SKM-1 (cell line): ENCODE measurements around the gene PLPP2.

Experiments used
- DNase-seq: peaks from one replicate; lab custom pipeline; 2025; ENCODE audit not compliant: unreplicated experiment; lab: John Stamatoyannopoulos, UW

Gene PLPP2

DNA sequence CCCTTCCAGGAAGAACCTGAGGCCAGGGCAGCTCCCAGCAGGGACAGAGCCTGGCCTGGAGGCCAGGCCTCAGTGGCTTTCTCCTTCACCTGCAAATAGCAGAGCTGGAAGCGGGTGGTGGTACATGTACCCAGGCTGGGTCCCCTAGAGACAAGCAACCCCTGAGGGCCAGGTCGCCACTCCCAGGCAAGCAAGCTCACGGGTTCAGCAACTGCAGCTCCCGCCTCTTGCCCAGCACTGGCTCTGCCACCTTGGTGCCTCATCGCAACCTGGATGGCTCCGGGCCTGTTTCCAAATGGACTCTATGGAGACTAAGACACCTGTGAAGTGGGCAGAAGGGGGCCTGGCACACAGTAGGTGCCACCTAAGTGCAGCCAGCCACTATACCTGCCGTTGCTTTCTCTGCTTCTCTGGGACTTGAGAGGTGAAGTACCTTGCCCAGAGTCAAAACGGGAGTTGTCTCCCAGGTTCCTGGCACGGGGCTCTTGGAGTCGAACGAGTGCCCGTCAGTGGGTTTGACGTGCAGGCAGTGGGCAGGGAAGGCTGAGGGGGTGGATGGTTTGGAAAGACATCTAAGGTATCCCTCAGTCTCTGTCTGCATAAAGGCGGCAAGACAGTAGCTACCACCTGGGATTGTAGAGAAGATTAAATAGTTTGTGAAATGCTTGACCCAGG is 2.4 kb upstream of the PLPP2 start:
- DNase-seq: no peak

DNA sequence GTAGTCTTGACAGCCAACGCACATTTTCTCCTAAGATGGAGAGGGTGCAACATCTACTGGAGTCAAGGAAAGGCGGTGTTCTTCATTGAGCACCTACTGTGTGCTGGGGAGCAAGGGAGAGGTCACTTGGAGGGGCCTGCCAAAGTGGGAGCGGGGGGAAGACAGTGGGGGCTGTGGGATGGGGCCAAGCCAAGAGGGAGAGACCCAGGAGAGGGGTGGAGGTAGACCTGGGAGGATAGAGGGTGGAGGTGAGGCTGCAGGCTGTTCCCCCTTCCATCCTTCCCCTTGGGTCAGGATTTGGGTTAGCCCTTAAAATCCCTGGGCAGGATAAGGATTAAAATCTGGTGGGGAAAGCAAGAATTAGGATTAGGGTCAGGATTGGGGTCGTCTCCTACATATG is 1.7 kb upstream of the PLPP2 start:
- DNase-seq: no peak

DNA sequence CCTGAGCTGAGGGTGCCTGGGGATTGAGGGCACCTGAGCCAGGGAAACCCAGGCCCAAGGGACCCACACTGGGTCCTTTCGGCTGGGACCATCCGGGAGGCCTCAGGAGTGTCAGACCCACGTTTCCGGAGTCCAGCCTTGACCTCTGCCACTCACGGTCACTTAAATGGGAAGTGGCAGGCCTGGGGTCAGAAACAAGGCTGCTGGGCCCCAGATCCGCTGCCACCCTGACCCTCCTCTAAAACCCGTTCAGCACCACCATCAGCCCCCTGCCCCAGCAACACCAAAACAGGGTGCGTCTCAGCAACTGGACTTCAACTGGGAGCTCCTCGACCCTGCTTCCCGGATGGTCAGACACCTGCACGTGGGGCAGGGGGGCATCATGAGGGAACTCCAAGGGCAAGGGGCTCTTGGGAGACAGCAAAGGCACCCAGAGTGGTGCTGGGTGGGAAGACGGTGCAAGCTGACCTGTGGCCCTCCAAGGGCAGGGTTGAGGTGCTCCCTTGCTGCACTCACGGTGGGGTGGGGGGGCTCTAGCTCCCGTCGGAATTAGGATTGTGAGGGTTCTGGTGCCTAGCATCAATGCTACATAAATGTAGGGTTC is 1.2 kb upstream of the PLPP2 start:
- no peak for DNase-seq

DNA sequence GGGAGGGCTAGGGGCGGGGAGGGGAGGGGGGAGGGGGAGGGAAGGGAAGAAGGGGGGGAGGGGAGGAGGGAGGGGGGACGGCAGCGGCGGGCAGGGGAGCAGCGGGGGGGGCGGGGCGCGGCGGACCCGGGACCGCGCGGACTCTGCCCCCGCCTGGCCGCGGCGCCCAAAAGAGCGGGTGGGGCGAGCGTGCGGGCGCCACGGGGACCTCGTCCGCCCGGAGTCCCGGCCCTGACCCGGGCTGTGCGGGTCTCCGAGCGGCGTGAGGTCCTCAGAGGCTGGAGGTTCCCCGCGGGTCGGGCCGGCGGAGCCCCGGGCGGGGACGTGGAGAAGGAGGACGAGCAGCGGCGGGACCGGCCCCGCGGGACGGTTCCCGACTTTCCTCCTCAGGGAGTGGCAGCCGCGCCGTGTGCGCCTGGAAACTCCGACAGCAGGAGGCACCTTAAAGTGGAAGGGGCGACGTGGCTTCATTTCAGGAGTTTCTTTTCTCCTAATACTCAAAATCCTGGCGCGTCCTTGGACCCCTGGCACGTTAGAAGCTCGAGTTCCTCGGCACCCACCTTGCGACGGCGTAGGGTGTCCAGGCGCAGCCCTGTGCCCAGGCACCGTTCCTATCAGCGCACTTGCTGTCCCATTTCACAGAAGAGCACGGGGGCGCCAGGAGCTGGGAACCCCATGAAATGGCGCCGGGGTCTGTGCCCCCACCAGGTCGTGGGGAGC is 518 bp upstream of the PLPP2 start:
- DNase-seq: no peak

DNA sequence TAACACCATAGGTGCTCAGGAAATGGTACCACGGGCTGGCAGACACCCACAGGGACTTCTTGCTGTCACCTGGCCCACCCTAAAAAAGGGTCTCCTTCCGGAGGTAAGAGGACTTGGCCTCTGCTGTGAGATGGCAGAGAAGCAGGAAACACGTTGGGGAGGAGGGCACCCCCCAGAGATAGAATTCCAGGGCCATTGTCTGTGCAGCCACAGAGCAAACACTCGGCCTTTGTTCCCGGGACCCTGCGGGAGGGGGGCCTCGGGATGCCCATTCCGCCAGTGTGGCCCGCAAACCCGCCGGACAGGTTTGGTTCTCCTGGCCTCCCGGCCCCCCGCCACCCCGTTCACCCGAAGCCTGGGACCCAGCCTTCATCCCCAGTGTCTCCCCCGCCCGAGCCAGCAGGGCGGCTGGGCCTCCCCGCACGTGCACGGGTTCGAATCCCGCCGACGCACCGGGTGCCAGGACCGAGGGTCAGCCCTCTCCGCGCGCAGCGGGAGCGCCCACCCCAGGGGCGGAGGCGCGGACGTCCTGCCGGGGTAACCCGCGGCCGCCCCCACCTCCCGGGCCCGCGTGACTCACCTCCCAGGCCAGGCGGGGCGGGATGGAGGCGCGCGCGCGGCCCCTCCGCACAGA is 714 bp downstream of the PLPP2 start:
- no peak for DNase-seq

DNA sequence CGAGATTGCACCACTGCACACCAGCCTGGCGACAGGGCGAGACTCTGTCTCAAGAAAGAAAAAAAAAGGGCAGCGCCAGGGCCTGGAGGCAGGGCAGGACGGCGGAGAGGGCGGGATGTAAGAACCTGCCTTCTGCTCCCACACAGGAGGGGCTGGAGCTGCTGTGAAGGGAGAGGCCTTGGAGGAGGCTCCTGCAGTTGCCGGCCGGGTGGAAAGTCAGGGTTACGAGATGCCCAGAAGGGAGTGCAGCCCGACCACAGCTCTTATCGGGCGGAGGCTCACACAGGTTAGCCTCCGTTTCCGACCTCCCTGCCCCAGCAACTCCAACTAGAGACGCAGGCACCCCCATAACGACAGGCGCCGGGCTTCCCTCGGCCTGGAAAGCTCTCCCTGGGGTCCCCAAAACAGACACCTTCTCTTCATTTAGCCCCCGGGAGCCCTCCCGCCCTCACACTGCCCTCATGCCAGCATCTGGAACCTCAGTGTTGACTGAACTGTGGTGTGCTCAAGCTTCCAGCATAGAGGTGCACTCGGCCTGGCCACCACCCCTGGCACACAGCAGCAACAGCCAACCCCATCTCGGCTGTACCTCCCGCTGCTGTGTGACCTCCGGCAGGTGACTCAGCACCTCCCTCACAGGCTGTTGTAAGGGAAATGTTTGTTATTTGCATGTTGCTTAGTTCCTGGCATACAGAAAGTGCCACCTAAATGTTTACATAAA is 1.4 kb downstream of the PLPP2 start:
- no peak for DNase-seq

DNA sequence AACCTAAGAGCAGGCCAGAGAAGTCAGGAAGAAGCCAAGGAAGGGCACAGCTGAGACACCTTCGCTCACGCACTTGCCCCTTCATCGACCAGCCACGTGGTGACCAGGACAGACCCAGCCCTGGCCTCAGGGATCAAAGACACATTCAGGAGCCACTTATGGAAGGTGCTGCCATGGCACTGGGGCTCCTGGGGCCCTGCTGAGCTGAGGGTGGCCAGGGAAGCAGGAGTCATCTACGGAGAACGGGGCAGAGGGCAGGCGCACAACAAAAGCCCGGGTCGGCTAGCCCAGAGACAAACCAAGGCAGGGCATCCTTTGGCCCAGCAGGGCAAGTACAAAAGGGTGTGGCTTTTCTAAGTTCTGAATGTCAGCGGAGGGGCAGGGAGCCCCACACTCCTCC is 2.3 kb downstream of the PLPP2 start:
- DNase-seq: no peak

DNA sequence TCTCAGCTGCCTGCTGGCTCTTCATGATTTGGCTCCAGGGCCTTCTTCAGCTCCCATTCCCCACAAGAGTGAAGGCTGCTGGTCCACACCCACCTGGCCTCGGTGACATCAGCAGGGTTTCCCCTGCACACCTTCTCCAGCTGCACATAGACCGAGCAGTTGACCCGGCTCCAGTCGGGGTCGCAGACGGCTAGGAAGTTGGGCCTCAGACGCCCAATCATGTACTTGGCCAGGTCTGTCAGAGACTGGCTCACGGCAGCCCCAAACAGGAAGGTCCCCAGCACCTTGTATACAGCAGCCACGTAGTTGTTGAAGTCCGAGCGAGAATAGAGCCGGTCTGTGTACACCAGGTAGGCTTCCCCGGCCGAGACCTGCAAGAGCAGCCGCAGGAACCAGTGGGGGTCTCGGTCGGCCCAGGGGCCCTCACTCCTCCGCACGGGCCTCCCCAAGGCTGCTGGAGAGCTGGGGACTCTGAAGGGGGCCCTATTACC is 3.8 kb downstream of the PLPP2 start:
- DNase-seq: no peak

DNA sequence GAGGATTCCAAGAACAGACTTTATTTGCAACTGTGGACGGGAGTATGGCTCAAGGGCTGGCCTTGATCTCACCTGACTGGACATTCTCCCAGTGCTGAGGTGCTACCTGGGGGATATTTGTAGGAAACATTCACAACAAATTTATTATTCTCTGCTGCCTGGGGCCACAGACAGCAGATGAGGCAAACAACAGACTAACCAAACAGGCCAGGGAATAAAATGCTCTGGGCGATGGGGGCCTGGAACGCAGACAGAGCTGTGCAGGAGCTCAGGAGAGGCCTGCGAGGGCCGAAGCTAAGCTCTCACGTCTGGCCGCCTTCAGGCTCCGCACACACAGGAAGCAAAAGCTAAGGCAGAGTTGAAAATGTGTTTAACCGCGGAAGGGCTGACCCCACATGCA is 7.8 kb downstream of the PLPP2 start:
- DNase-seq: no peak

DNA sequence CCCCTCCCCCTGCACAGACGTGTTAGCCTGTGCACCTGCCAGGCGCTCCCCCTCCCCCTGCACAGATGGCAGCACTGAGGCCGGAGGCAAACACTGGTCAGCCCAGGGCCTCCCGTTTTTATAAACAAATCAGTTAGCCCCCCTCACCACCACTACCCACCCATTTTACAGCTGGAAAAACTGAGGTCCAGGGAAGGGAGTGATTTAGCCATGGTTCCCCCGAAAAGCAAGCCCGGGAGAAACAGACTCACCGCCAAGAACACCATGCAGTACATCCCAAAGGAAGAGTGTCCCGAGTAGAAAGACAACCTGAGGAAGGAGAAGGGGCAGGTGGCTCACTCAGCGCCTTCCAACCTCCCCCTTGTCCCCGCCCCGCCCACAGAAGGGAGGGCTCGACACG is 8.7 kb downstream of the PLPP2 start:
- DNase-seq: no peak

DNA sequence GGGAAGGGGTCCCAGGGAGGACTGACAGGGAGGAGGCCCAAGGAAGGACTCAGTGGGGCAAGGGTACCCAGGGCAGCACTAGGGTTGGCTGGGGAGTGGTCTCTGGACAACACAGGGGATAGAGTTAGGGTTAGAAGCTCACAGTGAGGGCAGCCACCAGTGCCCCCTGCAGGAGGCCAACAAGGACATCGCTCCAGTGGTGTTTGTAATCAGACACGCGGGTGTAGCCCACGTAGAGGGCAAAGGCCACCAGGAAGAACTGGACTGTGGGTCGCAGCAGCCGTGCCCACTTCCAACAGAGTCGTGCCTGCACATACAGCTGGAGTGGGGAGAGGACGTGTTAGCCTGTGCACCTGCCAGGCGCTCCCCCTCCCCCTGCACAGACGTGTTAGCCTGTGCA is 9.2 kb downstream of the PLPP2 start:
- DNase-seq: no peak

DNA sequence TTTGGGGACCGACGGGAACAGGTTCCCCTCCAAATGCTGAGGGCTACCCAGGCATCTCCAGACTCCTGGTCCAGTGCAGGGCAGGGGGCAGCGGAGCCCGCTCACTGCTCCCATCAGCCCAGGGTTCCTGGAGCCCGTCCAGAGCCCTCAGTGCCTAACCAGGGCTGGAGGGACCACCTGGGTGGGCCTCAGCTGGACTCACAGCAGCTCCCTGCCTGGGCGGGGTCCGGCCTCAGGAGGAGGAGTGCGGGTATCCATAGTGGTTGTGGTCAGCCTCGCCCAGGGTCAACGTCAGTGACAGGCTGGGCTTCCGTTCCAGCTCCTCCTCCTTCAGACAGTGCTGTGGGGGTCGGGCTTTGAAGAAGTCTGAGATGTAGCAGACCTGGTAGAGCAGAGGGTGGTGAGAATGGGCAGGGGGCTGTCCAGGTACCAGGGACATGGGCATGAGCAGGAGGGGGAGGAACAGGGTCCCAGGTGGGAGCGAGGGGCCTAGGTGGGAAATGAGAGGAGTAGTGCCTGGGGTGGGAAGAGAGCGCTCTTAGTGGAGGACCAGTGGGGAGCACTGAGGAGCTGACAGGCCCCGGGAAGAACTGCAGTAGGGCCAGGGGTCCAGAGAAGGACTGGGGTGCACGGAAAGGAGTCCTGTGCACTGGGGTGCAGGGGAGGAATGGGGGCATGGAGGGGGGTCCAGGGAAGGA is 9.9 kb downstream of the PLPP2 start:
- DNase-seq: no peak

DNA sequence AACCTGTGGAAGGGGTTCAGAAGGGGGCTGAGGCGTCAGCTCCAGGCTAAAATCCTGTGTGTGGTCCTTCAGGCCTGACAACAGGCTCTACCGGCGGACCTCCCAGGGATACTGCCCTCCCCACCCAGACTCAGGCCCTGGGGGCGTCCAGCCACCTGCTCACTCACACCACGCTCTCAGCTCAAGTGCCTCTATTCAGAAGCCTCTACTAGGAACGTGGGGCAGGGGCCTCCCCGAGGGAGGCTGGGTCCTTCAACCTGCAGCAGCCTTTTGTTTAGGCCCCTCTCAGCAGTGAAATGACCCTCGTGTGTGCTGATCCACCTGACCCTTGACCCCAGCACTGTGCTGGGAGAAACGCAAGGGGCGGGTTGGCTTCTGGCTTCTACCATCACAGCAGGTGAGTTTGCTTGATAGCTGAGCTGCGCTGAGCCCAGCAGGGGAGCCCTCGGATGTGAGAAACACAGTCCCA is 10.6 kb downstream of the PLPP2 start:
- DNase-seq: no peak

DNA sequence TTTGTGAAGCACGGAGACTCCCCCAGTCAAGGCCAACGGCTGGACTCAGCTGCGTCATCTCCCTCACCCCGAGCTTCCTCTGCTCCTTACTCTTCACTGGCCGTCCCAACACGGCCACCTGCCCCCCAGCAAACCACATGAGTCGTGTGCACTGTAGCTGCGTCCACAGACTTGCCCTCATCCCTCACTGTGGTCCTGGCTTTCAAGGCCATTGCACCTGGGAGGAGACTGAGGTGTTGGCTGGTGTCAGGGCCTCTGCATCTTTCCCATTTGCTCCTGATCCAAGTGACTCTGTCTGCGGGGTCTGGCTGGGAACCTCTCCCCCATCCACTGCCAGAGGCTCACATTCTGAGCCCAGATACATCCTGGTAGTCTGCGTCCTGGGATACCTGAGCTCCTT is 11.5 kb downstream of the PLPP2 start:
- DNase-seq: no peak

DNA sequence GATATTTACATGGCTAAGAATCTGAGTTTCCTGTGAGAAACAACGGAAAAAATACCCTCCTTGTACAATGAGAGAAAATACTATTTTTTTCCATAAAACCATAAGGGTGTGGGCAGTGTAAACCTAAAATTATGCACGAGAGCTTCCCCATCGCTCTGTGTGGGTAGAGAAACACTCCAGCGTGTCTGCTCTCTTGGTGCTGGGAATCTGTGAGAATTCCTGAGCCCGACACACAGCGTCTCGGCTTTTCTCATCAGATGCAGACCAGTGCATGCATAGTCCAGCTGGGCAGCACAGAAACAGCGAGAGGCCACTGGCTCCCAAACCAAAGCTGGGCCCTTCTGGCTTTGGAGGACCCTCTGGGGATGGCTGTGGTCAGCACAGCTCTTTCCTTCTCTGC is 12.0 kb downstream of the PLPP2 start:
- DNase-seq: no peak

DNA sequence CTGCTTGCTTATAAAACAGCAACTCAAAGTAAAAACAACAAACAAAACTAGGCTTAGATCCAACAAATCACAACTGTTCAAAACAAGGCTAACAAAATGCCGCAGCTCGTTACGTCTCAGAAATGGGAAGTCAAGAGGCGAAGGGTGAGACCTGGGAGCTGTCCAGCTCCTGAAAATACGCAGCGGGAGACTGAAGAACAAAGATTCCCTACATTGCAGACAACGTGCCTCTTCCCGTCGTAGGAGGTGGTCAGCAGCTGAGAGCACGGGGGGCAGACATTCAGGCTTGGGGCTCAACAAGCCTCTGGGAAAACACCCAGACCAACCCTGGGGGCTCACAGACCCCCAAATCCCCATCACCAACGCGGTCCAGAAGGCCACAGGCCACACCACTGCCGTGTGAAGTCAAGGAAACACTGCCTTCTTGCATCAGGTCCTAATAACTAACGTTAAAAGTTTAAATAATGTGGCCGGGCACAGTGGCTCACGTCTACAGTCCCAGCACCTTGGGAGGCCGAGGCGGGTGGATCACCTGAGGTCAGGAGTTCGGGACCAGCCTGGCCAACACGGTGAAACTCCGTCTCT is 13.5 kb downstream of the PLPP2 start:
- DNase-seq: no peak

DNA sequence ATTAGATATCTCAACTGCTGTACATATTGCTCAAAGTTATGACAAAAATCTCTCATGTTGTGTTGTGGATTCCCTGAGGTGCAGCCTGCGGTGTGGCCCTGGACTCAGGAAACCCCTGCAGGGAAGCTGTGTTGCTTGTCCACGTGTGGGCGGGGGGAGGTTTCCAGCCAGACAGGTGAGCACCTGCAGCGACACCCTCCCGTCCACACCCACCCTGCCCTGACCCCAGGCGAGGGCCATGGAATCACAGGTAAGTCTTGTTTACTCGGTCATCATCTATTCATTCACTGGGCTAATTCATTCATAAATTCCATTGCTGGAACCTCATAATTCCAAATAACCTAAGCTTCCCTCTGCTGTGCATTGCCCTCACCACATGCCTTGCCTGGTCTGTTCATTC is 14.1 kb downstream of the PLPP2 start:
- DNase-seq: no peak

DNA sequence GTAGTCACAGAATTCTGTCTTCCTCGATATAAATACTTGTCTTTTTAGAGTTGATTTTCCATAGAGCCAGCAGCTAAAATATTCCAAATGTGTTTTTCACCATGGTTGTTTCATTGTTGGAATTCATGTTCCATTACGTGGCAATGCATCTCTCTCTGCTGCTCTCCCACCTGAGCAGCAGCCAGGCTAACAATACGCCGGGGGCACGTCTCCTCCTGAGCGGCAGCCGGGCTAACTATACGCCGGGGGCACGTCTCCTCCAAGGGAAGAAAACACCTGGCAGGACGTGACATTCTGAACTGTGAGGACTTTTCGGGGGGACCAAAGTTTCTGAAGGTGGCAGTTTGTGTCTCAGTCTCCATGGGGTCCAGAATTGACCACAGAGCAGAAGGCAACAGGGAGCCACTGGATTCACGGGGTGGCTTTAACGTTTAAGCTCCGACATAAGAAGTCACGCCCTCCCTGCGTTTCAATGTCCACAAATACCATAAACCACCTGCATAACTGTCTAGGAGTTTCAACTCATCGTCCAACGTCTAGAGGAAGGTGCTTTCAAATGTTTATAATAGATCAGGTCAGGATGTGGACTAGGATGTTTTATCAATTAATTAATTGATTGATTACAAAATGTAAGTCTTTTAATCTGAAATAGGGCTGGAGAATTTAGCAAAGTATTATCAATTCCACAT is 15.1 kb downstream of the PLPP2 start:
- no peak for DNase-seq

DNA sequence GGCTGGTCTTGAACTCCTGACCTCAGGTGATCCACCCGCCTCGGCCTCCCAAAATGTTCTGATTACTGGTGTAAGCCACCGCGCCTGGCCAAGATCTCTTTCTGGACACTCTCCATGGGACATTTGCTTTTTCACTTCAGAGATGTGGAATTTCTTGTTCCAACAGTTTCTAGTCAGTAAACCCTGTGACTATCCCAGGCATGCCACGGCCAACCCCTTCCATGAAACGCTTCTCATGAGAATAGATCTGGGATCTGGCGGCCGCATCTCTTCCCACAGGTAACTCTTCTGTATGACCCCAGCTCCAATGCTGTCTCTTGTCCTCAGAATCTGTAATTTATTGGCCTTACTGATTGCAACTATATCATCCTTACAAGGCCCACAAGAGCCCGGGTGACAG is 16.2 kb downstream of the PLPP2 start:
- DNase-seq: no peak

DNA sequence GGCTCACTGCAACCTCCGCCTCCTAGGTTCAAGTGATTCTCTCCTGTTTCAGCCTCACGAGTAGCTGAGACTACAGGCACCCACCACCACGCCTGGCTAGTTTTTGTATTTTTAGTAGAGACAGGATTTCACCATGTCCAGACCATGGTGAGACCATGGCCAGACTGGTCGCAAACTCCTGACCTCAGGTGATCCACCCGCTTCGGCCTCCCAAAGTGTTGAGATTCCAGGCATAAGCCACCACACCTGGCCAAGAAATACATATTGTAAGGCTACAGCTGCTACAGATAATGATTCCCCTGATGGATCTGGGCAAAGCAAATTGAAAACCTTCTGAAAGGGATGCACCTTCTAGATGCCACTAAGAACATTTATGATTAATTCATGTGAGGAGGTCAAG is 17.8 kb downstream of the PLPP2 start:
- no peak for DNase-seq
